HG02588 (cell line): ENCODE results near the gene ZCCHC7.

Experiments
- ATAC-seq: cut with Tn5 transposase; IDR thresholded peaks from one replicate; pipeline ENCODE4 v1.9.1; 2021; ENCODE audit warnings: mild to moderate bottlenecking, moderate library complexity; ENCODE audit not compliant: unreplicated experiment

The ZCCHC7 gene

DNA sequence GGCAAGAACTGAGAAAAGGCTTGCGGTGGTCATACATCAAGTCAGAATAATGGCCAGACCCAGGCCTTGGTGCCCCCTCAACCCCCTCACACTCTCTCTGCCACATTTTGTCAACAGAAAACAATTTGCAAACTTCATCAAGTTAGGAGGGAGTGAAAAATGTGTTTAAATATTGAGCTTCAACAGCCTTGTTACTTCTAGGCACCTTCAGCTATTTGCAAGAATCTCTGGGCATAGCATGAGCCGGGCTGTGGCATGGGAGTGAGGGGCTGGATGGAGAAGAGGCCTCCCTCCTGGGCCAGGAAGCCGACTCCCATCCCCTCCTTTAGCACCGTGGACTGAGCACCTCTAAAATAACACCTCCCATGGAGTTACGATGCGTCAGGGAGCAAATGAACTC lies 249.9 kb downstream of the ZCCHC7 start:
- ATAC-seq = no peak

DNA sequence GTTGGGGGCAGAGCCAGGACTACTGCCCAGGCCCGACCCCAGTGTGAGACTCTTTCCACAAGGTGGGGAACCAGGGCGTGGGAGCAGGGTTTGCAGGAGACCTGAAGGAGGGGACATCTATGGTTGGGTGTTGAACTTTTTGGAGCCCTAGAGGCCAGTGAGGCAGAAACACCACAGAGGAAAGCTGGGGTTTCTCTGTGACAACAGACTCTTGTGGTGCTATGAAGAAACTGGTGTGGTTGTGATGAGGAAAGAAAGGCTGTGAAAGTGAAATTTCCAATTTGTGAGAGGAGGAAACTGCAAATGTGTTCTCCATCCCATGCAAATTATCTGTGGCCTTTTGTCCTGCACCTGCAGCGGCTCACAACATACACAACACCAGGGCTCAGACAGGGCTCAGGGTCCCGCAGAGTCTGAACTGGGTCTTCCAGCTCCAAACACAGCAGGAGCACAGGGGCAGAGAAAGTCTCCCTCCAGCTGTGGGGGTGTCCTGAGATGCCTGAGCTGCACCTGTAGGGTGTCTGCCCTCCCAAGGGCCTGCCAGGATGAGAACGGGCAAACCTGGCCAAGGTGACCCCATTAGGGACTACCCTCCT lies 250.7 kb downstream of the ZCCHC7 start:
- peak; percentile 61 for ATAC-seq

DNA sequence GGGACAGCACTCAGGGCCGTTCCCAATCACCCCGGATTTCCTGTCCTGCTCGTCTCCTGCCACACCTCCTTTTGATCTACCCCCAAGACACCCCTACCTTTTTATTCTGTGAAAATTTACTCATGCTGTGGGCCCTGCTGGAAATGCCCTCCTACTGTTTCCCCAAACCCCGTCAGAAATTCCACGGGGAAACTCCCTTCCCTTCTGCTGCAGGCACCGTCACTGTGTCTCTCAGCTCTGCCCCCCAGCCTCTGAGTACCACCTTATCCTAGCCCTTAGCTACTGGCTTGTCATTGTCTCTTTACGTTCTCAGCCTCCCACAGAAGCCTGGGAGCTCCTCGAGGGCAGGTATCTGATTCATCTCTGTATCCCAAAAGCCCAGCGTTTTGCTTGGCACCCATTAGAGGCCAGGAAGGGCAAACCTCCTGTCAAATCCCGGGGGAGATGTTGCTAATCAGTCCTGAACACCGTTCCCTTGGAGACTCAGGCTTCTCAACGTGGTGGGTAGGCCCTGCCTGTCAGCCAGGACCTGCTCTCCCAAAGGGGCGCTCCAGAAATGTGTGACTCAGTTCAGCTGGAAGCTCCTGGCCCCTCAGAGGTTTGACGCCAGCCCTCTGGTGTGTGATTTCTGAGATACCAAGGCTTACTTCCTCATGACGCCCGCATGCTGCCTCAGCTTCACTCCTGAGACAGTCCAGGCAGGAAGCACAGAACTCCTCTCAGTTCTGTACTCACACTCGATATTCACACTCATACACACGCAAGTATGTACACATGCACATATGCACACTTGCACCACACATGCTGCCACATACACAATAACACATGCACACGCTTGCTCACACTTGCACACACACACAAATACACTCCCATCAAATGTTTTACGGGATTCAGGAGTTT lies 251.4 kb downstream of the ZCCHC7 start:
- ATAC-seq = peak; percentile 16

DNA sequence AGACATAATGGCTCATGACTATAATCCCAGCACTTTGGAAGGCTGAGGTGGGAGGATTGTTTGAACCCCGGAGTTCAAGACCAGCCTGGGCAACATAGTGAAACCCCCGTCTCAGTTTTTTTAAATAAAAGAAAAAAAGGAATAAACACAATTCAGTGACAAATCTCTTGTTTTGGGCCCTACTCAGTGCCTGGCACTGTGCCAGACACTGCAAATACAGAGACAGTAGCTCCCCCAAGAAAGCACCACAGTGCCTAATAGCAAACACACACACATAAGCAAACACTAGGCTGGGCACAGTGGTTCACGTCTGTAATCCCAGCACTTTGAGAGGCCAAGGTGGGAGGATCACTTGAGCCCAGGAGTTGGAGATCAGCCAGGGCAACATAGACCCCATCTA lies 252.5 kb downstream of the ZCCHC7 start:
- no peak for ATAC-seq

DNA sequence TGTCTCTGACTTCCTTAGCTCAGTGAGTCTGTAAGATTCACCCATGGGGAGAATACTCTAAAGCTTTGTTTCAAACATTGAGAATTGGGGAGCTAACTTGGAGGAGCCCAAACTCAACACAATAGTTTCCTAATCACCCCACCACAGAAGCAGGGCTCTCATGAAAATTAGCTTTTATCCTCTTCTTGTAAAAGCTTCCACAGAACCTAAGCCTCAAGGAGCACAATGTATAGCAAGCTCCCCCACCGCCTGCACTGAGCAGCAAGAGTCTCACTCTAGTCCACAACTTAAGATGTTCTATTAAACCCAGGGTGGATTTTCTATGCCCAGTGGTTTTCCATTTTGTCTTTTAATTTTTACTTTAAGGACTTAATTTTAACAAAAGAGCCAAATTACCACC lies 253.2 kb downstream of the ZCCHC7 start:
- no peak for ATAC-seq

DNA sequence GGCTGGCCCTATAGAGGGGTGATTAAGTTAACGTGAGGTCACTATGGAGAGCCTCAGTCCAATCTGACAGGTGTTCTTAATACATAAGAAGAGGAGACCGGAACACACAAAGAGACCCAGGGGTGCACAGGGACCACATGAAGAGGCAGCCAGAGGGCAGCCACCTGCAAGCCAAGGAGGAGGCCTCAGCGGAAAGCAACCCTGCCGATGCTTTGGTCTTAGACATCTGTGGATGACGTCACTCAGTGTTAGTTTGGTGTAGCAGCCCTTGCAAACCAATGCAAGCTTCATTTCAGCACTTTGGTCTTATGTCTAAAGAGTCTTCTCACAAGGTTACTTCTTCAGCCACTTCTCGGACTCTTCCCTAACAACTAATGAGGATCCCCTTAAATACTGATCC lies 254.5 kb downstream of the ZCCHC7 start:
- peak; percentile 33 for ATAC-seq

DNA sequence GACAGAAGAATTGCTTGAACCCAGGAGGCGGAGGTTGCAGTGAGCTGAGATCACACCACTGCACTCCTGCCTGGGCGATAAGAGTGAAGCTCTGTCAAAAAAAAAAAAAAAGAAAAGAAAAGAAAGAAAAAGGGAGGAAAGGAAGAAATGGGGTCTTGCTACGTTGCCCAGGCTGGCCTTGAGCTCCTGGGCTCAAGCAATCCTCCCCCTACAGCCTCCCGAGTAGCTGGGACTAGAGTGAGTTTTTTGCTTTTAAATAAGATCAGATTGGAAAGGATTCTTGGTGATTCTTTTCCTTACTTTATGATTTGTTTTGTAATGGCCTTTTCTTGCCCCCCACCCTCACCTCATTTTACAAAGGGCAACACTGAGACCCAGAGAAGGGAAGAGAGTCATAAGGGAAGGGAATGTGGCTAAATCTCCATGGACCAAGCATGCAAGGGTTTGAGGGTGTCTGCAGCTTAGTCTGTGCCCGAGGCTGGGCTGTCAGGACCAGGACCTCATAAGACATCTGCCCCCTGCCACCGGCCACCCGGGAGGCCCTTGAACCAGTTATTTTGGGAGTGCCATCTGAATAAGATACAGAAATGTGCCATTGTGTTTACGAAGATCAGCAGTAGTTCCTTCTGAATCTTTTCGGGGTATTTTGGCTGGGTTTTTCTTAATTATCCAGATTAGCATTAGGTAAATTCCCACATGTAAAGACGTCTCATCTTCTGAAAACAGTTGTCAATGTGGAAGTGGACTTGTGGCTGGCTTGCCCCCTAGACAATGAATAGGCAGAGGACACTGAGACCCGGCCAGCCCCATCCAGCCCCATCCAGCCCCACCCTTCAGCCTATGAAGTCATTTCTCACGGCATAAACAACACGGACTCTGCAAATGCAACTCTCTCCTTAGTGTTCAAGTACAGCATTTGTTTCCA lies 257.6 kb downstream of the ZCCHC7 start:
- no peak for ATAC-seq

DNA sequence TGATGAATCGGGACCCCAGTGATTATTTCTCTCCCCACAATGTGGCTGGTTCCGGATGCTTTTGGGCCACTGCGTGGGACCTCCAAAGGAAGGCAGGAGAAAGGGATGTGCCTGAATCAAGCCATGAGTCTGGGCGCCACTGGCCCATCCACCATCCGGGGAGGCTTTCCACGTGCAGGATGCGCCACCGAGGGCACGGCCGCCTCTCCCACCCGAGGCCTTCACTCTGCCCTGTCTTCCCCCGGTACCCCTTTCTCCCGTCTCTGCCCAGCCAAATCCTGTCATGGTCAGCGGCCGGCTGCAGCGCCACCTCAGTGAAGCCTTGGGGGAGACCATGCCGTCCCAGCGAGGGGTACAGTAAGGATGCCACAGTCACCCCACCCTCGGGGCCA lies 258.2 kb downstream of the ZCCHC7 start:
- no peak for ATAC-seq

DNA sequence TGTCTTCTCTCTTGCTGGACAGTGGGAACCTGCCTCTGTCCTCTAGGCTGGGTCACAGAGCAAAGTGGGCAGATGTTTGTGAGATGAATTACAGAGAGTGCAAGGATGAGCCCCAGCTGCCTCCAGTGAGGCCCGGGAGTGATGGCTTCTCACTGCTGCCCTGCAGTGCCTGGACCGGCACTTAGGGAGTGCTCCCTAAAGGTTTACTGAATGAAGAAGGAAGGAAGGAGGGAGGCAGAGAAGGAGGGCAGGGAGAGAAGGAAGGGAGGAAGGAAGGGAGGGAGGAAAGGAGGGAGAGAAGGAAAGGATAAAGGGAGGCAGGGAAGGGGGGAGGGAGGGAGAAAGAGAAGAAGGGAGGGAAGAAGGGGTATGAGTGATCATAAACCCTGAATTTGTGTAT lies 259.5 kb downstream of the ZCCHC7 start:
- ATAC-seq = no peak

DNA sequence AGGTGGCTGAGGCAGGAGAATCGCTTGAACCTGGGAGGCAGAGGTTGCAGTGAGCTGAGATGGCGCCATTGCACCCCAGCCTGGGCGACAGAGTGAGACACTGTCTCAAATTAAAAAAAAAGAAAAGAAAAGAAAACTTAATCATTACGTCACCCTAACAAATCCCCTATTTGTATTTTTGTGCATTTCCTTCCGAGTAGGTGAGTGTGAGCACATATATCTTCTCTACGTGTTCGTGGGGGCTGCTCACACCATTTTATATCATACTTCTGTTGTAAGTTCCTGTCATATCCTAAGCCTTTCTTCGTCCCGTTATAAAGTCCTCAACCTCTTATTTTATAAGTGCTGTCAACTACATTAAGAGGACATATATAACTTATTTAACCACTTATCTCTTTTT lies 260.2 kb downstream of the ZCCHC7 start:
- ATAC-seq = no peak

DNA sequence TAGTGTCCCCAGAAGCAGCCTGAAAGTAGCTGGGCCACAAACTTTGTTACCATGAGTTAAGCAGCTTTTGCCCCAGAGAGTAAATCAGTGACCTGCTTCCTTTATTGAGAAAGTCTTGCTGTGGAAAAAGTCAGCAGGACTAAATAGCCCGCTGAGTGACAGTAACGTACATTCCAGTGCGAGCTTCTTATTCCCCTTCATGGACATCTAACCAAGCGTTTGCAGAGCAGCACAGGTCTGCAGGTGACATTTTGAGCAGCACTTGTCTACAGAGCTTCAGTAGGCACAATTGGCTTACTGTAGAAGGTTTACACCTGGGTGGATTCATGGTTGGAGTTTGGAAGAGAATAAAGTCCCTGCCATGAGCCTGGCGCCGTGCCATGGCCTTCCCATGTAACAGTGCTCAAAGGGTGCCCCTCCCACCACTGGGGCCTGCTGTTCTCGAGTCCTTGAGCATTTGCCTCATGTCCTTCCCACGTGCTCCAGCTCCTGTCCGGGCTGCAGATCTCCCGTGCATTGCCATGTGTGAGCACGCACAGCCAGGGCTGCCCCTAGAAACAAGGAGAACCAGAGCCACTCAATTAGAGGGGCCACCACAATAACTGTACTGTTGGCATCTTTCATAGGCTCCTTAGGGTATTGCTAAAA lies 260.8 kb downstream of the ZCCHC7 start:
- no peak for ATAC-seq

DNA sequence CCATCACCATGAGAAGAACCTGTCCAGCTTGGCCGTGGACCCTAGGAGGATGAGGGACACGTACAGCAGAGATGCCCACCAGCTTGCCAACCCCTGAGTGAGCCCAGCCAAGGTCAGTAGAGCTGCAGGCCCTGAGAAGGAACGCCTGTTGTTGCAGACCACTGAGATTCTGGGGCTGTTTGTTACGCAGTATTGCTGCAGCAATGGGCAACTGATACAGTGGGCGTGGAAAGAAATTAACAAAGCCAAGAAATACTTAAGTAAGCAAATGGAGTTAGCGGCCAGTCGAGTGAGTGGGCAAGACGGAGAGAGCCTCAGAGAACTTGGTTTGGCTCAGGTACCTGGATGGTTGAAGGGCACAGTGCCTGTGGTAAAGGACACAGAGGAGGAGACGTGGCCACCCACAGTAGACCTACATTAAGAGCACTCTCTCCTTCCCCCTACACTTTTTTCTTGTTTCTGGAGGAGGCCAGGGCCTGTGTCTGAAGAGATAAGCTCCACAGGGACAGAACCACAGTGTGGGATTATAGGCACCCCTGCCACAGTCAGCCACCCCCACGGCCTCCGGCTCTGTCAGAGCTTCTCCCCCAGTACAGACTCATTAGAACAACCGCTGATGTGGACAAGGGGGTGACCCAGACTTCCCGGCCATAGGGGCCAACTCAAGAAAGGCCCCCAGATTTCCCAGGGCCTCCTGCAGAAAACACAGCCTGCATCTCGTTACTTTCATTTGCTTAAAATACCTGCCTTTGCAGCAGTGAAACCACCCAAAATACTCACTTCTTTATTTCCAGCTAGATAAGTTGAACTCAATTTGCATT lies 262.0 kb downstream of the ZCCHC7 start:
- no peak for ATAC-seq

DNA sequence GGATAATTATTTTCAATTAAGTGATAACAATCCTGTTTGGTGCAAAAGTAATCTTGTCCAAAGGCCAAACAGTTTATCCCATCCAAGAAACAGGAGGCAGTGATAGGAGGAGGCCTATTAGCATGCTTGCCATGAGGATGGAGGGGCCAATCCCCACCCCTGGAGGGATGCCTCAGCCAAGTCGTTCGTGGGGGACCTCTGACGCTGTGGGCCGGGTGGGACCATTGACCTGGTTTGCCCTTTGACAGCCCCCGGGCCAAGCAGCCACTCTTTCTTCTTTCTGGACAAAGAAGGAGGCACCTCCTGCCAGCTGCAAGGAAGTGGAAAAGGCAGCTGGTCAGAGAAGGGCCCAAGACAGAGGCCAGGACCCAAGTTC lies 262.6 kb downstream of the ZCCHC7 start:
- no peak for ATAC-seq

DNA sequence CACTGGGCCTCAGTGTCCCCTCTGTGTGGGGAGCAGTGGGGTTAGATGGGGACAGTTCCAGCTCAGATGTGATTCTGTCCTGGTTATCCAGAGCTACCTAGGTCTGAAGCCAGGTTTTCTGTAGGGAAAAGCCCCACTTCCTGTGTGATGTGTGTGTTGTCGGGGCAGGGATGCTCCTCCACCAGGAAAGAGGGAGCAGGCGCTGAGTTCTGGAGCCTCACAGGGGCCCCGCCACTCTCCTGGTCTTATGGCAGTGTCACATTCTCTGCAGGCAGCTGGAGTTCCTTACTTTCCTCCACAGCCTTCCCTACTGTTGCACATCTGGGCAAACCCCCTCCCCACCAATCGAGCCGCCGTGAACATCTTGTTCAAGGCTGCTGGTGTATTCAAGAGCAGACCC lies 263.0 kb downstream of the ZCCHC7 start:
- ATAC-seq = no peak

DNA sequence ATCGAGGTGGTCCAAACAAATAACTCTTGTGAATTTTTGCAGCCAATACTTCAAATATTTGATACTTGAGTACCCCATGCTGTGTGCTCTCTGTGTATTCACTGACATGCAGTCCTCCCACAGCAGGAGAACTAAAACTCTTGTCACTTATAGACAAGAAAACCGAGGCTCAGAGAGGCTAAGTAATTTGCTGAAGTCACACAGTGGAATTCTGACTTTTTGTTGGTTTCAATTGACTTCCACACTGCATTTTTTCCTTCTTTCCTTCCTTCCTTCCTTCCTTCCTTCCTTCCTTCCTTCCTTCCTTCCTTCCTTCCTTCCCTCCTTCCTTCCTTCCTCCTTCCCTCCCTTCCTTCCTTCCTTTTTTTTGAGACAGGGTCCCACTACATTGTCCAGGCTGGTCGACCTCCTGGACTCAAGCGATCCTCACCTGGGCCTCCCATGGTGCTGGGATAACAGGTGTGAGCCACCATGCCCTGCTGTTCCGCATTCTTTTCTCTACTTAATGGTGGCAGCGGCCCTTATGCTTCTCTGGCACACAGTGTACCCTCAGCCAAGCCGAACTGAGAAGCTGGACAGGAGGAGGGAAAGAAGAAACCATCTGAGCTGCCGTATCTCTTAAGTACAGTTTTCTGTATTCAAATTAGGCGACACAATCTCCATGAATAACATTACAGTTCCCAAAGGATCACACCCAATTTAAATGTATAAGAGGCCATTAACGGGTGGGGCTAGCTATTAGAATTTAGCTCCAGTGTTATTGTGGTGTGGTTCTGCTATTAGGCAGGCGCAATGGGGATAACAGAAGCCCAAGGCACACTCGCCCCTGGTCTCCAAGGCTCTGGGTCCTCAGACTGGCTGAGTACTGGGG lies 263.7 kb downstream of the ZCCHC7 start:
- no peak for ATAC-seq

DNA sequence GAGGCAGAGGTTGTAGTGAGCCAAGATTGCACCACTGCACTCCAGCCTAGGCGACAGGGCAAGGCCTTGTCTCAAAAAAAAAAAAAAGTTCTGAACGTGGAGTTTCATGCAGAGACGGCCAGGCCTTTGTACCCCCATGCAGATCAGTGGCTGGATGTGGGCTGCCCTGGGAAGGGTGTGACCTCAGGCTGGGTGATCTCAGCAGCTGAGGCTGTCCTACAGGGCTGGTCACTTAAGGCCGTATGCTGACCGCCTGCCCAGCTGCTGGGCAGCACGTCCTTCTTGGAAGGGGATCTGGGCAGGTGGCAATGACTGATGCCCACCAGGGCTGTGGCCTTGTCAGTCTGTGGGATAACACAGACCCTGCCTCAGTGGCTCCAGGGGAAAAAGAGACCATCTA lies 264.9 kb downstream of the ZCCHC7 start:
- ATAC-seq = no peak

DNA sequence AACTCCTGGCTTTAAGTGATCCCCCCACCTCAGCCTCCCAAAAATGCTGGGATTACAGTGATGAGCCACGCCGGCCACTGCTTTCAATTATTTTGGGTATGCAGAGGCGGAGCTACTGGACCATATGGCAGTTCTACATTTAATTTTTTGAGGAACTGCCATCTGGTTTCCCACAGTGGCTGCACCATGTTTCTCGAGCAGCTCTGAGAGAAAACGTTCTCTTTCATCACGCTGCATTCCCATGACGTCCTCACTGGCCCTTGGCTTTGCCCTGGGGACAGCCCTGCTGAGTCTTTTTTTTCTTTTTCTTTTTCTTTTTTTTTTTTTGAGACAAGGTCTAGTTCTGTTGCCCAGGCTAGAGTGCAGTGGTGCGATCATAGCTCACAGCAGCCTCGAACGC lies 266.6 kb downstream of the ZCCHC7 start:
- no peak for ATAC-seq

DNA sequence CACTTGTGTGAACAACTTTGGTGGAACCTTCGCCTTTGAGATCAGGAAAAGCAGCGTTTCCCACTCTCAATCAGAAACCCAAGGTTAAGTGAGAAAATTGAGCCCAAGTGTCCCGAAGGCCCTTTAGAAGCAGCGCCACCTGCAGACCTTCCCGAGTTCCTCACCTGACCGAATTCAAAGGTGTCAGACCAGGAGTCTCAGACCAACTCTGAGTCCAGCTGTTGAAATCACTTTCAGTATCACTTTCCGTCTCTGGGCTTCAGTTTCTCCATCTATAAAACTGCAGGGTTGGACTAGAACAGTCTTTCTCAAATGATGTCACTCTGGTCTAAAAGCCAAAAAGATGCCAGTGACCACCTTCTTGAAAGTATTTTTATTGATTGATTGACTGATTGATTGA lies 270.4 kb downstream of the ZCCHC7 start:
- ATAC-seq = peak; percentile 80

DNA sequence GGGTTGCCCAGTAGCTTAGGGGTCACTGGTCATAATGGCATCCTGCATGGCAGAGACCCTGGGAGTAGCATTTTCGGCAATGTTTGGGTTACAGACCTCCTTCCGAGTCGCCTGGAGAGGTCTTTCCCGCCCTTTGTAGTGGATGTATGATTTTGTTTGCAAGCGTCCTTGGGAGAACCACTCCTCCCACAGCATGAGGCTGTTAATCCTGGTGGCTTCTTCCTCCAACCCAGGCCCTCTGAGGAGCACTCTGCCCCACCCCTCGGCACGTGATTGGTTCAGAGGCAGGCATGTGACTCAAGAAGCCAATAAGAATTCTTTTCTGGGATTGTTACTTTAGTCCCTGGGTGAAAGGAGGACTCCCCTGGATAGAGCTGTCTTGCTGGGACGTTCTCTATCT lies 271.9 kb downstream of the ZCCHC7 start:
- ATAC-seq = no peak
